Neural progenitor cell (in vitro differentiated cells): Measurements from ENCODE around the gene CRY2.

Experiments
- EZH2 ChIP-seq: fragments of 200-600 bp; sonication (generic); IDR thresholded peaks from 2 replicates; pipeline ENCODE4 v1.6.1; 2017; ENCODE audit warnings: antibody characterized with exemption, mild to moderate bottlenecking, moderate library complexity
- EZH2phosphoT487 ChIP-seq: fragments of 200-600 bp; sonication (generic); IDR thresholded peaks from 2 replicates; pipeline ENCODE4 v1.6.1; 2017; ENCODE audit warnings: antibody characterized with exemption
- TF ChIP-seq, protein P1 (sequence below): fragments of 200-600 bp; sonication (generic); IDR thresholded peaks from 2 replicates; pipeline ENCODE4 v1.5.1; 2017; ENCODE audit warnings: antibody characterized with exemption, mild to moderate bottlenecking

DNA sequence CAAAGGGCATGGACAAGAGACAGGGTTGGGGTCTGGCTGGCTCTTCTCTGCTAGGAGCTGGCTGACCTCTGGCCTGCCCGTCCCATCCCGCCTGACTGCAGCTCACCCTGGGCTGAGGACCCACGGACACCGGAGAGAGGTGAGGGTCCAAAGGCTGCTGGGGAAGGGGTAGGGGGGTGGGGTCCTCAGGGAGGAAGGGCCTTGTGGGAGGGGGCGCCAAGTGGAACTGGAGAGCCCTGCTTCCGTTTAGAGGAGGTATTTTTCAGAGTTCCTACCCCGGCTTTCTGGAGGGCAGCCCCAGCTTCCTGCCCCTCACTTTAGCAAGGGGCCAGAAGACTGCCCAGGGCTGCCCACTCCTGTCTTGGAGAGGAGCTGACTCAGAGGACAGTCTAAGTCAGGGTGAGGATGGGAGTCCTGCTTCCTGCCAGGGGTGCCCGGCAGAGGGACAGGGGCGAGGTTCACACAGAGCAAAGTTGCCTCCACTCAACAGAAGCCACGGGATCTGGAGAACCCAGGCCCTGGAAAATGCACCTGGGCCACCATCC is 82.3 kb downstream of the CRY2 start:
- TF ChIP-seq EZH2, result no peak
- TF ChIP-seq, protein P1, sequence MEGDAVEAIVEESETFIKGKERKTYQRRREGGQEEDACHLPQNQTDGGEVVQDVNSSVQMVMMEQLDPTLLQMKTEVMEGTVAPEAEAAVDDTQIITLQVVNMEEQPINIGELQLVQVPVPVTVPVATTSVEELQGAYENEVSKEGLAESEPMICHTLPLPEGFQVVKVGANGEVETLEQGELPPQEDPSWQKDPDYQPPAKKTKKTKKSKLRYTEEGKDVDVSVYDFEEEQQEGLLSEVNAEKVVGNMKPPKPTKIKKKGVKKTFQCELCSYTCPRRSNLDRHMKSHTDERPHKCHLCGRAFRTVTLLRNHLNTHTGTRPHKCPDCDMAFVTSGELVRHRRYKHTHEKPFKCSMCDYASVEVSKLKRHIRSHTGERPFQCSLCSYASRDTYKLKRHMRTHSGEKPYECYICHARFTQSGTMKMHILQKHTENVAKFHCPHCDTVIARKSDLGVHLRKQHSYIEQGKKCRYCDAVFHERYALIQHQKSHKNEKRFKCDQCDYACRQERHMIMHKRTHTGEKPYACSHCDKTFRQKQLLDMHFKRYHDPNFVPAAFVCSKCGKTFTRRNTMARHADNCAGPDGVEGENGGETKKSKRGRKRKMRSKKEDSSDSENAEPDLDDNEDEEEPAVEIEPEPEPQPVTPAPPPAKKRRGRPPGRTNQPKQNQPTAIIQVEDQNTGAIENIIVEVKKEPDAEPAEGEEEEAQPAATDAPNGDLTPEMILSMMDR, result no peak
- TF ChIP-seq EZH2phosphoT487, result no peak
